Activated T-helper 1 cell treated with anti-CD3 and anti-CD28 coated beads, Interleukin-12 subunit alpha, Interleukin-12 subunit beta, Interleukin-2, Interleukin-4 antibody, amounts not matched to agents 30 ng/mL and 10 ng/mL and 1 ng/mL, durations not matched to agents 14 hours and 24 hours and 36 hours (primary cell): ENCODE data around the gene MCRIP2. TPM values are rescaled to one million over a fixed set of nuclear protein-coding genes. Genes with fewer than 3 reads are reported as not detected.

Source experiments
- DNase-seq: peaks from one replicate; pipeline ENCODE4 v3.0.0; 2021; ENCODE audit warnings: low spot score
- H3K27ac Mint-ChIP-seq: one replicate; pipeline ENCODE4 v1.8.0; 2021; ENCODE audit warnings: mild to moderate bottlenecking, mixed read lengths
- H3K27me3 Mint-ChIP-seq: one replicate; pipeline ENCODE4 v1.8.0; 2022; ENCODE audit warnings: mild to moderate bottlenecking, moderate library complexity, mixed read lengths; ENCODE audit not compliant: insufficient read depth
- H3K36me3 Mint-ChIP-seq: one replicate; pipeline ENCODE4 v1.8.0; 2021; ENCODE audit warnings: low read depth, mixed read lengths
- H3K4me1 Mint-ChIP-seq: one replicate; pipeline ENCODE4 v1.8.0; 2021; ENCODE audit warnings: low read depth, mixed read lengths
- H3K4me3 Mint-ChIP-seq: one replicate; pipeline ENCODE4 v1.8.0; 2021; ENCODE audit warnings: mild to moderate bottlenecking, moderate library complexity, mixed read lengths
- H3K9me3 Mint-ChIP-seq: one replicate; pipeline ENCODE4 v1.8.0; 2021; ENCODE audit warnings: mixed read lengths
- intact Hi-C: fragments of 100-400 bp; cut with micrococcal nuclease; formaldehyde crosslinking; loops from one replicate; pipeline ENCODE4 v1.15.1; 2024
- total RNA-seq: library from RNA; stranded (reverse); gene quantifications from 2 replicates; pipeline ENCODE4 v1.2.3, GENCODE V29; 2022

Gene MCRIP2
- total RNA-seq, 1 donor from 2014 or later = 66.5 TPM

DNA sequence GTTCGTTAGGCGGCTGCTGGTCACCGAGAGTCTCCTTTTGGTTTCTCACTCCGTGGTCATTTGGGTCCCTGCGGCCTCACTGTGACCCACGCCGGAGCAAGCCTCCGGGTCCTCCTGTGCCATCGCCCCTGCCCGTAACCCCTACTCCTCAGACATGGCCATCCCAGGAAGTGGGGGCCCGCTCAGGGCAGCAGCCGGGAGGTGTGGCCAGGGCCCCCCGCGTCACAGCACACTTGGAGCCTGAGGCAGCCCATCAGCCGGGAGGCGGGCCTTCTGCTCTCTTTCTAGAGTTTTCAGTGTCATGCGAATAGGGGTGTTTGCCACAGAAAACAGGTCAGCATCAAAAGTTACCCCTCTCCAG is 18.7 kb upstream of the MCRIP2 start:
- no peak overlapping the region for H3K27ac Mint-ChIP-seq
- H3K36me3 Mint-ChIP-seq = no peaks in the 10 kb centered on the region
- H3K4me3 Mint-ChIP-seq = no peak overlapping the region
- intact Hi-C loops = no loop called here
- no peaks in the 10 kb centered on the region for H3K4me1 Mint-ChIP-seq
- H3K27me3 Mint-ChIP-seq = no peaks in the 10 kb centered on the region
- no peak for DNase-seq
- H3K9me3 Mint-ChIP-seq = no peaks in the 10 kb centered on the region

DNA sequence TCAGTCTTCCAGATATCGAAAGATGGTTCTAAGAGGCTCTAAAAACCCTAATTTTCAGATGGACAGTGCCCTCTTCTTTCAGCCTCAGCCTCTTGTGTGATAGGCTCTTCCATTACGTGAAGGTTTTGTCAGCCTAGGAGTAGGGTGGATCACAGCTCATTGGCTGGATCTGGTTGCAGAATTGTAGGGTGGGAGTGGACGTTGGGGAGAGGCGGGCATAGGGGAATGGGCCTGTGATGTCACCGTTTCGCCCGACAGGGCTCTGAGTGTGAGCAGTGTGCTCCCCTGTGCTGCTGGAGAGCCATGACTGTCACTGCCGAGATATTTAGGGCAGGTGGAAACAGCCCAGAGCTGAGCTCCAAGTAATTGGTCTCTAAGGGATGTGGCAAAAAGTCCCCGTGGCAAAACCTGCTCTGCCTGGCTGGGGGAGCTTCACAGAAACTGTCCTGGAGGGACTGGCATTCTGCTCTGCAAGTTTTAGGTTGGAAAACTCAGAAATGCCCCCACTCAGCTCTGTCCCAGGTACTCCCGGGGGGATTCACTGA is 17.0 kb upstream of the MCRIP2 start:
- Mint-ChIP-seq H3K27ac (no peak overlapping the region), H3K4me3 (no peak overlapping the region), H3K36me3 (no peaks in the 10 kb centered on the region), H3K4me1 (no peaks in the 10 kb centered on the region), H3K9me3 (no peaks in the 10 kb centered on the region), H3K27me3 (no peaks in the 10 kb centered on the region)
- intact Hi-C loops = no loop called here
- DNase-seq = no peak

DNA sequence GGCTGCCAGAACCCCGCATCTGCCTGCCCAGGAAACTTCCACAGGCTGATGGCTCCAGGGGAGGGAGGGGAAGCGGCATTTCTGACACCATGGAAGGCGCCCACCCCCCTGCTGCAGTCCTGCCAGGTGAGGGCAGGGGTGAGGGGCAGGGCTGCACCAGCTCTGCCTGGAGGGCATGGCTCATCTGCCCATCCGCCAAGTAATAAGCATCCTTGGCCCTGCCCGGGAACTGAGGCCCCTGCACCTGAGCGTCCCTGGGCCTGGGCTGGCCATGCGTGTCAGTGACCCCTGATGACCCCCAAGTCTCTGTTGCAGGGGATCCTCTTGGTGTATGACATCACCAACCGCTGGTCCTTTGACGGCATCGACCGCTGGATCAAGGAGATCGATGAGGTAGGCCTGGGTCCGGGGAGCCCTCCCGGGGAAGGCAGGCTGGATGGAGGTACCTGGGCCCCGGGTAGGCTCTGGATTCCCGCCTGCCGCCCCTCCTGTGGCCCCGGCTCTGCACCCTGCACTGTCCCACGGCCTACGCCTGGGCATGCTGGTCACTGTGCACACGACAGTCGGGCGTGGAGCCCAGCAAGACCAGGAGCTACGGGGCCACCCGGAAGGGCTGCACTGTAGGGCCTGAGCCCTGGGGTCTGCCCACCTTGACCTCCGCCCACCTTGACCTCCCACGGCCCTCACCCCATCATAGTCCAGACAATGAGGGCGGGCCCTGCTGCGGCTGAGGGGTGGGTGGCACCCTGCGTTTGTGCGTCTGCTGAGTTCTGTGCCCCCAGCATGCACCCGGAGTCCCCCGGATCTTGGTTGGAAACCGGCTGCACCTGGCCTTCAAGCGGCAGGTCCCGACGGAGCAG is 16.3 kb upstream of the MCRIP2 start:
- Mint-ChIP-seq H3K36me3 (no peaks in the 10 kb centered on the region), H3K4me1 (no peaks in the 10 kb centered on the region), H3K4me3 (no peak overlapping the region), H3K9me3 (no peaks in the 10 kb centered on the region), H3K27ac (no peak overlapping the region), H3K27me3 (no peaks in the 10 kb centered on the region)
- intact Hi-C loops = no loop called here
- no peak for DNase-seq

DNA sequence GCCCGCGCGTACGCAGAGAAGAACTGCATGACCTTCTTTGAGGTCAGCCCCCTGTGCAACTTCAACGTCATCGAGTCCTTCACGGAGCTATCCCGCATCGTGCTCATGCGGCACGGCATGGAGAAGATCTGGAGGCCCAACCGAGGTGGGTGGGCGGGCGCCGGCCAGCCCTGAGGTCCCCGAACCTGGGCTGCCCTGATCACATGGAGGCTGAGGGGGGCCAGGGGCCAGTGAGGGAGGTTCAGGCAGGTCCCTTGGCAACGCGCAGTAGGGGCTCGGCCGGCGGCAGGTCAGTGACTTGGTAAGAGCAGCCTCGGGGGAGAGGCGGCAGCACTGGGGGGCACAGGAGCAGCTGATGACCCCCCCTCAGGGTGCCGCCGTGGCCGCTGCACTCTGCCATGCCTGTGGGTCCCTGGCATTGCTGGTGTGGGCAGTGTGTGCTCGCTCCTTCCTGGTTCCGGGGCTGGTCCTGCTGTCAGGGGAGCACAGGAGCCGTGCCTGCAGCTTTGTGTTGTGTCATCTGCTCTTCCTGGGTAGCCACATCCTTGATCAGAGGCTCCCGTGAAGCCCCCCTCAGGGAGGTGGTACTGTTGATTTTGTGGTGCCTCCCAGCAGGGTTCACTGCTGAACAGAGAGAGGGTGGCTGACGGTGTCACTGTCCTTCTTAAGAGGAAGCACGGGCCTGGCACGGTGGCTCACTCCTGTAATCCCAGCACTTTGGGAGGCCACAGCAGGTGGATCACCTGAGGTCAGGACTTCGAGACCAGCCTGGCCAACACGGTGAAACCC is 15.5 kb upstream of the MCRIP2 start:
- no peaks in the 10 kb centered on the region for H3K27me3 Mint-ChIP-seq
- H3K4me1 Mint-ChIP-seq = no peaks in the 10 kb centered on the region
- DNase-seq = no peak
- H3K27ac Mint-ChIP-seq = no peak overlapping the region
- intact Hi-C loops = no loop called here
- no peaks in the 10 kb centered on the region for H3K9me3 Mint-ChIP-seq
- no peaks in the 10 kb centered on the region for H3K36me3 Mint-ChIP-seq
- H3K4me3 Mint-ChIP-seq = no peak overlapping the region

DNA sequence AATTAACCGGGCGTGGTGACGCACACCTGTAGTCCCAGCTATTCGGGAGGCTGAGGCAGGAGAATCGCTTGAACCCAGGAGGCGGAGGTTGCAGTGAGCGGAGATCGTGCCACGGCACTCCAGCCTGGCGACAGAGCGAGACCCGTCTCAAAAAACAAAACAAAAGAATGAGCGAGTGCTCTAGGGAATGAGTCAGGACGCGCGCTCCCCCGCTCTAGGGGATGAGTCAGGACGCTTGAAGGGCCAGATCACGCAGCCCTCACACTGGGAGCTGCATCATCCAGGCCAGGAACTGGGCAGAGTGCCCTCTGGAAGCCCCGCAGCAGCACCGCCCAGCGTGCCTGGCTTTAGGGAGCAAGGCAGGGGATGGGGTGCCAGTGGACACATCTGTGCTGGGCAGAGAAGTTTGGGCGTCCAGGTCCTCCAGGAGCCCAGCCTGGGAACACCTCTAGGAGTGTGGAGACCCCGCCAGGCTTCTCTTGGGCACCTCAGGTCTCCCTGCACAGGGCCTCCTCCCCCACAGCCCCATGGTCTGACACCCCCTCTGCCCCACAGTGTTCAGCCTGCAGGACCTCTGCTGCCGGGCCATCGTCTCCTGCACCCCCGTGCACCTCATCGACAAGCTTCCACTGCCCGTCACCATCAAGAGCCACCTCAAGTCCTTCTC is 14.7 kb upstream of the MCRIP2 start:
- H3K27ac Mint-ChIP-seq = no peak overlapping the region
- DNase-seq = no peak
- H3K36me3 Mint-ChIP-seq = no peaks in the 10 kb centered on the region
- intact Hi-C loops = no loop called here
- H3K27me3 Mint-ChIP-seq = no peaks in the 10 kb centered on the region
- no peak overlapping the region for H3K4me3 Mint-ChIP-seq
- no peaks in the 10 kb centered on the region for H3K9me3 Mint-ChIP-seq
- no peaks in the 10 kb centered on the region for H3K4me1 Mint-ChIP-seq

DNA sequence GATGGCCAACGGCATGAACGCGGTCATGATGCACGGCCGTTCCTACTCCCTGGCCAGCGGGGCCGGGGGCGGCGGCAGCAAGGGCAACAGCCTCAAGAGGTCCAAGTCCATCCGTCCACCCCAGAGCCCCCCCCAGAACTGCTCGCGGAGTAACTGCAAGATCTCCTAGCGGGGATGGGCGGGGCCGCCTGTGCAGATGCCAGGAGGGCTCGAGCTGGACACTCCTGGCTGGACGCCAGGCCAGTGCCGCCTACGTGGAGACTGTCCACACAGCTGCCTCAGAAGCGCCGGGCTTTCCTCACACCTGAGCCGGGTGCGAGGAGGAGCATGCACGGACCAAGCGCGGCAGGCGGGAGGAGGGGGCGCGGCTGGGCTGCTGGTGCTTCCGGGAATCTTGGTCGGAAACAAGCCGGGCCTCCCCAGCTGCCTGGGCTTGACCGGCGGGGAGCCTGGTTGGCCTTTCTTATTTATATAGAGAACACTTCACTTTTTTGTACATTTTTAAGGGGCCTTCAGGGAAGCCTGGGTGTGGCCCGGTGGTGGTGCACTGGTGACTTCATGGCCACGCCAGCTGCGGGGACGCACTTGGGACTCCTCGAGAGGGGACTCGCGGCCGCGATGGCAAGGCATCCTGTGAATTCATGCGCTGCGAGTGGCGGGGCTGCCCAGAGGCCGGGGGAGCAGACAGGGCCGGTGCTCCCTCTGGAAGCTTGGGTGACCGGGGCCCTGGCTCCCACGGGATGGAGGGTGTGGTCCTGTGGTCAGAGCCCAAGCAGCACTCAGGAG is 14.0 kb upstream of the MCRIP2 start:
- no peaks in the 10 kb centered on the region for H3K4me1 Mint-ChIP-seq
- H3K36me3 Mint-ChIP-seq = no peaks in the 10 kb centered on the region
- H3K9me3 Mint-ChIP-seq = no peaks in the 10 kb centered on the region
- no peak for DNase-seq
- H3K4me3 Mint-ChIP-seq = no peak overlapping the region
- H3K27me3 Mint-ChIP-seq = no peaks in the 10 kb centered on the region
- intact Hi-C loops = no loop called here
- H3K27ac Mint-ChIP-seq = no peak overlapping the region

DNA sequence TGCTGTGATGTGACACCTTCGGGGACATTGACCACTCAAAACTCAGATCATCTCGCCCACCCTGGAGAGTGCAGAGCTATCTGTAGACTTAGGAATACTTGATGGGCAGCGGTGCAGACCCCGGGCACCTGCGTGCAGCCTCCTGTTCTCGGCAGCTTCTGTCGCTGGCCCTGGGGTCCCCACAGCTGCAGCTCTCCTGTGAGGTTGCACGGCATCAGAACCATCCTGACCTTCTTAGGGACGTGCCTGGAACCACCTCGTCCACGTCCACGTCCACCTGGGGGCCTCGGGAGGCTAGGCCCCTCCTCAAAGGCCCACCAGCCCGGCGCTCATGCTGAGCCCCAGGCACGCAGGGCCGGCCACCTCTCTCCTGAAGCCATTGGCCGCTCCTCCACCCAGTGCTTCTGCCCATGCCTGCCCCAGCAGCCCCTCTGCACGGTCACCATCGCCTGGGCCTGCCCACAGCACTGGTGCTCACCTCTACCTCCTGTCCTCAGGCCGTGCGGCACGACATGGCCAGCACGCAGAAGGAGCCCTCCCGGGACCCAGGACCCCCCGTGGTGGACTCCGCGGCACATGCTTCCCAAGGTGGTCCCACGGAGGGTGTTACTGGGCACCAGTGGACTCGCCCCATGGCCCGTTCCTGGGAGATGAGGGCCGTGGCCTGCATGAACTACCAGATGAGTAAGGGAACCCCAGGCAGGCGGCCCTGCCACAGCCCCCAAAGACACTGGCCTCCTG is 13.1 kb upstream of the MCRIP2 start:
- no peak overlapping the region for H3K27ac Mint-ChIP-seq
- no peaks in the 10 kb centered on the region for H3K27me3 Mint-ChIP-seq
- DNase-seq = no peak
- no peak overlapping the region for H3K4me3 Mint-ChIP-seq
- H3K9me3 Mint-ChIP-seq = no peaks in the 10 kb centered on the region
- no peaks in the 10 kb centered on the region for H3K36me3 Mint-ChIP-seq
- H3K4me1 Mint-ChIP-seq = no peaks in the 10 kb centered on the region
- intact Hi-C loops = no loop called here

DNA sequence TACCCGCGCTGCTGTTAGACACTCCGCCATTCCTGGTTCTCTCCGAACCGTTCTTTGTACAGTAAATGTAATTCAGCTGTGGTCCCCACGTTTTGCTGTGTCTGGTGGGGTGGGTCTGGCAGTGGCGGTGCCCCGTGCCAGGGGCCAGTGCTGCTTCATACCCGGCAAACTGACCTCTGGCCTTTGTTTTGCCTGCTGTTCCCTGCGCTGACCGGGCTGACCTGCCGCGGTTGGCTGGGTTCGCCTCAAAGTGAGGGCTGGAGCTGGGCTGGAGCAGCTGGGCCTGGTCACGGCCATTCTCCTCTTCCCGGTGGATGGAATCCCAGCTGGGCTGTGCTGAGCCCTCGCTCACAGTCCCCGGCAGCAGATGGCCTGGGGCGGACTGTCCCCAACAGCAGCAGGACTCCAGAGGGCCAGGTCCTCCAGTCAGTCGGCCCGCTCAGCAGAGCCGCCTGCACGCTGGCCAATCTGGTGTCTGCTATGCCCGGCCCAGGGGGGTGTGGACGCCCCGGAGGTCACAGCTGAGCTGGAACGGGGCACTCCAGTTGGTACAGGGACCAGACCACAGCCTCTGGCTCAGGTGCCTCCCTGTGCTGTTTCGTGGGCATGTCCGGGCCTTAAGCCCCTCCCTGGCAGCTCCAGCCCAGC is 12.3 kb upstream of the MCRIP2 start:
- H3K9me3 Mint-ChIP-seq = no peaks in the 10 kb centered on the region
- no peak overlapping the region for H3K27ac Mint-ChIP-seq
- no peaks in the 10 kb centered on the region for H3K27me3 Mint-ChIP-seq
- H3K36me3 Mint-ChIP-seq = no peaks in the 10 kb centered on the region
- H3K4me1 Mint-ChIP-seq = no peaks in the 10 kb centered on the region
- no peak for DNase-seq
- intact Hi-C loops = no loop called here
- no peak overlapping the region for H3K4me3 Mint-ChIP-seq

DNA sequence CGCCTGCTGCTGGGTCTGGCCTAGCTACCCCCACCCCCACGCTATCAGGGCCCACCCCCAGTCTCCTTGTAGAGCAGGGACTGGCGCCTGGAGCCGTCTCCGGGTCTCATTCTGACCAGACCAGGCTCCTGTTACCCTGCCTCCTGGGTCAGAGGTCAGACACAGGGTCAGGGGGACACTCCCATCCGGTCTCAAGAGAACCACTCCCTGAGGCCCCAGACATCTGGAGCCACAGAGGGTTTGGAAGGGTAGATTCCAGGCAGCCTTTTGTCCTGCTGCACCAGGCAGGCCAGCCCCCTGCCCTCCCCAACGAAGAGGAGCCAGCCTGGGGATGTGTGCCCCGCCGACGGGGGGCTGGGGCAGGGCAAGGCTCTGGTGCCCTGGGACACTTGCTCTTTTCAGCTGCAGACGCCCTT is 11.8 kb upstream of the MCRIP2 start:
- no peak overlapping the region for H3K27ac Mint-ChIP-seq
- no peaks in the 10 kb centered on the region for H3K9me3 Mint-ChIP-seq
- no peaks in the 10 kb centered on the region for H3K27me3 Mint-ChIP-seq
- no peaks in the 10 kb centered on the region for H3K4me1 Mint-ChIP-seq
- DNase-seq = no peak
- H3K4me3 Mint-ChIP-seq = no peak overlapping the region
- intact Hi-C loops = no loop called here
- no peaks in the 10 kb centered on the region for H3K36me3 Mint-ChIP-seq

DNA sequence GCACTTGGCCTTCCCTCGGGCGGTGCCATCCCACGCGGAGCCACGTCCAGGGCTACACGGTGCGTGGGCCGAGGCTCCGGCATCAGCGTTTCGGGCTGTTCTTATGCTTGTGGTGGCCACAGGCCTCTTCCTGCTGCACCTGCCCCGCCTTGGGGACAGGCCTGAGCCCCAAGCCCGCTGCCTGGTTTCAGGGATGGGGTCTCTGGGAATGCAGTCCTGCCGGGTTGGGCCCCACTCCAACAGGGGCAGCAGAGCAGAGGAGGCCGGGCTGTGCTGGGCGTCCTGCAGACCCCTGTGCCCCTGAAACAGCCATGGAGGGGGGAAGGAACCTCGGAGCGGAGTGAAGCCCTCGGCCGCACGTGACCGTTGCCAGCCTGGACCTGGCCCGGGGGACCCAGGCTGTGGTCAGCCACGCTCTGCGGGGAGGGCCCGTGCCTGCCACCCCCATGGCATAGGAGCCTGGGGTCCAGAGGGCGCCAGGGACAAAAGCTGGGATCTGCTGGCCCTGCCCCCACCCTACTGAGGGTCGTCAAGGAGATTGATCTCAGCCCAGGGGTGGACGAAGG is 11.3 kb upstream of the MCRIP2 start:
- no peak overlapping the region for H3K4me3 Mint-ChIP-seq
- no peak for DNase-seq
- no peaks in the 10 kb centered on the region for H3K36me3 Mint-ChIP-seq
- H3K27me3 Mint-ChIP-seq = no peaks in the 10 kb centered on the region
- H3K9me3 Mint-ChIP-seq = no peaks in the 10 kb centered on the region
- H3K4me1 Mint-ChIP-seq = no peaks in the 10 kb centered on the region
- H3K27ac Mint-ChIP-seq = no peak overlapping the region
- intact Hi-C loops = no loop called here

DNA sequence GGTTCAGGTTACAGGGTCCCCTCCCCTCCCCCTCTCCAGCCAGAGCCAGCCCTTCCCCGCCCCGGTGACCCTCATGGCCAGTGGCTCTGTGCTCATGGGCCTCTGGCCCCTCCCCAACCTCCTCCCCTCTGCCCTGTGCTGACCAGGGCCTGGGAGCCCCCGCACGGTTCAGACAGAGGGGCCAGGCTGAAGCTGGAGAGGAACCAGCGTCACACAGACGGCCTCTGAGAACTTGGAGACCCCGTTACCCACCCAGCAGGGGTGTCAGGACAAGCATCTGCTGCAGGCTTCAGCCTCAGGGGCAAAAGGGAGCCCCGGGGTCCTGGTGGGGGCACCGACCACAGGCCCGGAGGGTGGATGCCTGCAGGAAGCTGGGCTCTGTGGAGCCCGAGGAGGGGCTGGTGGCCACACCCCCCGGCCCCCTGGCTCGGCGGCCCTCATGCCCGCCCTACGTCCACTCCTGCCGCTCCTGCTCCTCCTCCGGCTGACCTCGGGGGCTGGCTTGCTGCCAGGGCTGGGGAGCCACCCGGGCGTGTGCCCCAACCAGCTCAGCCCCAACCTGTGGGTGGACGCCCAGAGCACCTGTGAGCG is 10.7 kb upstream of the MCRIP2 start, which contains the start of gene WFIKKN1:
WFIKKN1 (plus strand) TSS at position 171 of the 591 bp plus-strand sequence; CDS start at position 440, 269 bp downstream.
- Mint-ChIP-seq H3K27me3 (no peaks in the 10 kb centered on the region), H3K4me1 (no peaks in the 10 kb centered on the region), H3K36me3 (no peaks in the 10 kb centered on the region), H3K9me3 (no peaks in the 10 kb centered on the region), H3K27ac (no peak within 1 kb of the TSS), H3K4me3 (no peak within 1 kb of the TSS)
- DNase-seq = no peak
- intact Hi-C loops = no loop called here
